KMS-11 (cell line): Measurements from ENCODE around the gene SS18.

Source experiments
- H2AFZ ChIP-seq: fragments of 200-600 bp; sonication (generic); 2 replicates; pipeline ENCODE4 v1.6.1; 2016; ENCODE audit warnings: antibody characterized with exemption, mixed run types, low read depth
- H3K27ac ChIP-seq: fragments of 200-600 bp; sonication (generic); 2 replicates; pipeline ENCODE4 v1.6.1; 2016; ENCODE audit warnings: mild to moderate bottlenecking, mixed run types
- H3K27me3 ChIP-seq: fragments of 200-600 bp; sonication (generic); 2 replicates; pipeline ENCODE4 v1.6.1; 2017; ENCODE audit warnings: mild to moderate bottlenecking, low read depth, mixed run types, moderate library complexity; ENCODE audit not compliant: insufficient read depth
- H3K36me3 ChIP-seq: fragments of 200-600 bp; sonication (generic); 2 replicates; pipeline ENCODE4 v1.6.1; 2017; ENCODE audit warnings: mild to moderate bottlenecking, mixed run types; ENCODE audit not compliant: insufficient read depth
- H3K4me1 ChIP-seq: fragments of 200-600 bp; sonication (generic); 2 replicates; pipeline ENCODE4 v1.6.1; 2016; ENCODE audit warnings: mild to moderate bottlenecking, low read depth, mixed run types; ENCODE audit not compliant: poor library complexity, severe bottlenecking
- H3K4me2 ChIP-seq: fragments of 200-600 bp; sonication (generic); 2 replicates; pipeline ENCODE4 v1.7.0; 2016; ENCODE audit warnings: mild to moderate bottlenecking, mixed run types
- H3K4me3 ChIP-seq: fragments of 200-600 bp; sonication (generic); IDR thresholded peaks from 2 replicates; pipeline ENCODE4 v1.6.1; 2017; ENCODE audit warnings: low read depth, low read length, mixed read lengths; ENCODE audit not compliant: insufficient read depth
- H3K79me2 ChIP-seq: fragments of 200-600 bp; sonication (generic); 2 replicates; pipeline ENCODE4 v1.6.1; 2016; ENCODE audit warnings: low read depth, mixed run types; ENCODE audit not compliant: insufficient read depth
- H3K9ac ChIP-seq: fragments of 200-600 bp; sonication (generic); 2 replicates; pipeline ENCODE4 v1.6.1; 2016; ENCODE audit warnings: mild to moderate bottlenecking, mixed run types
- H4K20me1 ChIP-seq: fragments of 200-600 bp; sonication (generic); 2 replicates; pipeline ENCODE4 v1.6.1; 2016; ENCODE audit warnings: mild to moderate bottlenecking, mixed run types; ENCODE audit not compliant: insufficient read depth
- CTCF ChIP-seq: fragments of 200-600 bp; sonication (generic); conservative IDR thresholded peaks from 2 replicates; pipeline ENCODE4 v1.6.1; 2017; ENCODE audit warnings: low read depth, mild to moderate bottlenecking, antibody characterized with exemption, low read length, moderate library complexity, mixed read lengths

Gene SS18

GRCh38 chr18:26103579-26103978, 13.2 kb upstream of the SS18 start:
- peak; percentile 54 for TF ChIP-seq CTCF
- no peak overlapping the region for H3K9ac ChIP-seq
- no peak overlapping the region for H2AFZ ChIP-seq
- H3K4me1 ChIP-seq: peaks cover 6% of the 10 kb centered on the region
- H3K36me3 ChIP-seq: no peaks in the 10 kb centered on the region
- no peak overlapping the region for H3K4me3 ChIP-seq
- H4K20me1 ChIP-seq: no peaks in the 10 kb centered on the region
- H3K27me3 ChIP-seq: no peaks in the 10 kb centered on the region
- no peak overlapping the region for H3K27ac ChIP-seq
- H3K79me2 ChIP-seq: no peaks in the 10 kb centered on the region
- no peak overlapping the region for H3K4me2 ChIP-seq

GRCh38 chr18:26097563-26097962, 7.2 kb upstream of the SS18 start:
- H2AFZ ChIP-seq: no peak overlapping the region
- no peaks in the 10 kb centered on the region for H3K36me3 ChIP-seq
- H3K9ac ChIP-seq: no peak overlapping the region
- H3K4me3 ChIP-seq: no peak overlapping the region
- H4K20me1 ChIP-seq: no peaks in the 10 kb centered on the region
- no peak overlapping the region for H3K27ac ChIP-seq
- H3K4me1 ChIP-seq: peaks cover 5% of the 10 kb centered on the region
- no peaks in the 10 kb centered on the region for H3K27me3 ChIP-seq
- H3K4me2 ChIP-seq: no peak overlapping the region
- no peaks in the 10 kb centered on the region for H3K79me2 ChIP-seq
- TF ChIP-seq CTCF: no peak

- Histone ChIP-seq H3K36me3 (no peaks in the 10 kb centered on the region), H3K79me2 (no peaks in the 10 kb centered on the region), H3K4me1 (peaks cover 7% of the 10 kb centered on the region), H3K4me3 (no peak overlapping the region), H4K20me1 (no peaks in the 10 kb centered on the region), H3K27me3 (no peaks in the 10 kb centered on the region), H3K27ac (no peak overlapping the region), H3K9ac (no peak overlapping the region), H3K4me2 (no peak overlapping the region), H2AFZ (no peak overlapping the region)
- no peak for TF ChIP-seq CTCF
These were observed 6.4 kb upstream of the SS18 start for GRCh38 chr18:26096852-26097251.

- H2AFZ ChIP-seq: peak overlapping the region; percentile 81
- H3K4me3 ChIP-seq: peak overlapping the region; percentile 41
- H3K27ac ChIP-seq: peak overlapping the region; percentile 88
- H3K9ac ChIP-seq: peak overlapping the region; percentile 81
- no peaks in the 10 kb centered on the region for H3K27me3 ChIP-seq
- H3K79me2 ChIP-seq: peaks cover 37% of the 10 kb centered on the region
- 0 out of 2 replicates have a peak, but pooled peaks cover 5% of the 10 kb centered on the region for H4K20me1 ChIP-seq
- H3K4me2 ChIP-seq: peak overlapping the region; percentile 83
- TF ChIP-seq CTCF: no peak
- H3K4me1 ChIP-seq: peaks cover 31% of the 10 kb centered on the region
- H3K36me3 ChIP-seq: no peaks in the 10 kb centered on the region; the same call in 1 of the 2 replicates
These were observed 726 bp upstream of the SS18 start for GRCh38 chr18:26091047-26091630.
